SK-N-SH treated with all-trans-retinoic acid at 6 μM for 48 hours (cell line): Measurements from ENCODE around the gene PRELID3B.

ENCODE experiments used
- OSR1 ChIP-seq: fragments of 250-450 bp; sonication (Bioruptor Pico); IDR thresholded peaks from 2 replicates; pipeline ENCODE4 v1.8.0; 2022; ENCODE audit warnings: moderate library complexity, mild to moderate bottlenecking, inconsistent platforms
- PPARA ChIP-seq: fragments of 250-450 bp; sonication (Bioruptor Pico); IDR thresholded peaks from 2 replicates; pipeline ENCODE4 v1.5.0; 2020; ENCODE audit warnings: mild to moderate bottlenecking, borderline replicate concordance
- RARB ChIP-seq: fragments of 250-450 bp; sonication (Bioruptor Pico); IDR thresholded peaks from 2 replicates; pipeline ENCODE4 v1.8.0; 2021; ENCODE audit warnings: mild to moderate bottlenecking, moderate library complexity
- SNAI2 ChIP-seq: fragments of 250-450 bp; sonication (Bioruptor Pico); IDR thresholded peaks from 2 replicates; pipeline ENCODE4 v1.5.0; 2020; ENCODE audit warnings: mild to moderate bottlenecking, moderate library complexity
- ZC3H10 ChIP-seq: fragments of 250-450 bp; sonication (Bioruptor Pico); IDR thresholded peaks from 2 replicates; pipeline ENCODE4 v1.5.1; 2021; ENCODE audit warnings: mild to moderate bottlenecking, moderate library complexity
- ZFP3 ChIP-seq: fragments of 250-450 bp; sonication (Bioruptor Pico); IDR thresholded peaks from 2 replicates; pipeline ENCODE4 v1.5.0; 2020; ENCODE audit warnings: mild to moderate bottlenecking, moderate library complexity
- ZFP30 ChIP-seq: fragments of 450-650 bp; formaldehyde crosslinking; IDR thresholded peaks from 2 replicates; pipeline ENCODE4 v1.5.0; 2022; ENCODE audit warnings: mild to moderate bottlenecking, moderate library complexity
- ZNF565 ChIP-seq: fragments of 450-650 bp; formaldehyde crosslinking; conservative IDR thresholded peaks from 2 replicates; pipeline ENCODE4 v1.5.0; 2020; ENCODE audit warnings: low read depth, mild to moderate bottlenecking, moderate library complexity
- TF ChIP-seq, protein P1 (sequence below): fragments of 250-450 bp; sonication (Bioruptor Pico); IDR thresholded peaks from 2 replicates; pipeline ENCODE4 v1.8.0; 2020; ENCODE audit warnings: mild to moderate bottlenecking, moderate library complexity, borderline replicate concordance
- TF ChIP-seq, protein P2 (sequence below): fragments of 250-450 bp; sonication (Bioruptor Pico); IDR thresholded peaks from 2 replicates; pipeline ENCODE4 v1.5.1; 2021; ENCODE audit warnings: mild to moderate bottlenecking, moderate library complexity
- TF ChIP-seq, protein P3 (sequence below): fragments of 250-450 bp; sonication (Bioruptor Pico); IDR thresholded peaks from 2 replicates; pipeline ENCODE4 v1.5.0; 2020; ENCODE audit warnings: mild to moderate bottlenecking, moderate library complexity

GRCh38 chr20:59002874-59003399 is 39.6 kb downstream of the PRELID3B start:
- TF ChIP-seq, protein P1, sequence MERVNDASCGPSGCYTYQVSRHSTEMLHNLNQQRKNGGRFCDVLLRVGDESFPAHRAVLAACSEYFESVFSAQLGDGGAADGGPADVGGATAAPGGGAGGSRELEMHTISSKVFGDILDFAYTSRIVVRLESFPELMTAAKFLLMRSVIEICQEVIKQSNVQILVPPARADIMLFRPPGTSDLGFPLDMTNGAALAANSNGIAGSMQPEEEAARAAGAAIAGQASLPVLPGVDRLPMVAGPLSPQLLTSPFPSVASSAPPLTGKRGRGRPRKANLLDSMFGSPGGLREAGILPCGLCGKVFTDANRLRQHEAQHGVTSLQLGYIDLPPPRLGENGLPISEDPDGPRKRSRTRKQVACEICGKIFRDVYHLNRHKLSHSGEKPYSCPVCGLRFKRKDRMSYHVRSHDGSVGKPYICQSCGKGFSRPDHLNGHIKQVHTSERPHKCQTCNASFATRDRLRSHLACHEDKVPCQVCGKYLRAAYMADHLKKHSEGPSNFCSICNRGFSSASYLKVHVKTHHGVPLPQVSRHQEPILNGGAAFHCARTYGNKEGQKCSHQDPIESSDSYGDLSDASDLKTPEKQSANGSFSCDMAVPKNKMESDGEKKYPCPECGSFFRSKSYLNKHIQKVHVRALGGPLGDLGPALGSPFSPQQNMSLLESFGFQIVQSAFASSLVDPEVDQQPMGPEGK (CRISPR knock-in tag) = no peak
- no peak for TF ChIP-seq ZFP3 (CRISPR knock-in tag)
- no peak for TF ChIP-seq OSR1 (CRISPR knock-in tag)
- TF ChIP-seq RARB = no peak
- TF ChIP-seq, protein P2, sequence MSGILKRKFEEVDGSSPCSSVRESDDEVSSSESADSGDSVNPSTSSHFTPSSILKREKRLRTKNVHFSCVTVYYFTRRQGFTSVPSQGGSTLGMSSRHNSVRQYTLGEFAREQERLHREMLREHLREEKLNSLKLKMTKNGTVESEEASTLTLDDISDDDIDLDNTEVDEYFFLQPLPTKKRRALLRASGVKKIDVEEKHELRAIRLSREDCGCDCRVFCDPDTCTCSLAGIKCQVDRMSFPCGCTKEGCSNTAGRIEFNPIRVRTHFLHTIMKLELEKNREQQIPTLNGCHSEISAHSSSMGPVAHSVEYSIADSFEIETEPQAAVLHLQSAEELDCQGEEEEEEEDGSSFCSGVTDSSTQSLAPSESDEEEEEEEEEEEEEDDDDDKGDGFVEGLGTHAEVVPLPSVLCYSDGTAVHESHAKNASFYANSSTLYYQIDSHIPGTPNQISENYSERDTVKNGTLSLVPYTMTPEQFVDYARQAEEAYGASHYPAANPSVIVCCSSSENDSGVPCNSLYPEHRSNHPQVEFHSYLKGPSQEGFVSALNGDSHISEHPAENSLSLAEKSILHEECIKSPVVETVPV (CRISPR knock-in tag) = no peak
- TF ChIP-seq SNAI2 = no peak
- TF ChIP-seq ZNF565 = no peak
- no peak for TF ChIP-seq ZFP30
- TF ChIP-seq ZC3H10 (CRISPR knock-in tag) = no peak
- TF ChIP-seq, protein P3, sequence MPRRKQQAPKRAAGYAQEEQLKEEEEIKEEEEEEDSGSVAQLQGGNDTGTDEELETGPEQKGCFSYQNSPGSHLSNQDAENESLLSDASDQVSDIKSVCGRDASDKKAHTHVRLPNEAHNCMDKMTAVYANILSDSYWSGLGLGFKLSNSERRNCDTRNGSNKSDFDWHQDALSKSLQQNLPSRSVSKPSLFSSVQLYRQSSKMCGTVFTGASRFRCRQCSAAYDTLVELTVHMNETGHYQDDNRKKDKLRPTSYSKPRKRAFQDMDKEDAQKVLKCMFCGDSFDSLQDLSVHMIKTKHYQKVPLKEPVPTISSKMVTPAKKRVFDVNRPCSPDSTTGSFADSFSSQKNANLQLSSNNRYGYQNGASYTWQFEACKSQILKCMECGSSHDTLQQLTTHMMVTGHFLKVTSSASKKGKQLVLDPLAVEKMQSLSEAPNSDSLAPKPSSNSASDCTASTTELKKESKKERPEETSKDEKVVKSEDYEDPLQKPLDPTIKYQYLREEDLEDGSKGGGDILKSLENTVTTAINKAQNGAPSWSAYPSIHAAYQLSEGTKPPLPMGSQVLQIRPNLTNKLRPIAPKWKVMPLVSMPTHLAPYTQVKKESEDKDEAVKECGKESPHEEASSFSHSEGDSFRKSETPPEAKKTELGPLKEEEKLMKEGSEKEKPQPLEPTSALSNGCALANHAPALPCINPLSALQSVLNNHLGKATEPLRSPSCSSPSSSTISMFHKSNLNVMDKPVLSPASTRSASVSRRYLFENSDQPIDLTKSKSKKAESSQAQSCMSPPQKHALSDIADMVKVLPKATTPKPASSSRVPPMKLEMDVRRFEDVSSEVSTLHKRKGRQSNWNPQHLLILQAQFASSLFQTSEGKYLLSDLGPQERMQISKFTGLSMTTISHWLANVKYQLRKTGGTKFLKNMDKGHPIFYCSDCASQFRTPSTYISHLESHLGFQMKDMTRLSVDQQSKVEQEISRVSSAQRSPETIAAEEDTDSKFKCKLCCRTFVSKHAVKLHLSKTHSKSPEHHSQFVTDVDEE (CRISPR knock-in tag) = no peak
- no peak for TF ChIP-seq PPARA
